HG03442 (cell line): ENCODE measurements around the gene PCNX2.
"Not testable (repeated sequence)": the region's sequence is repeated elsewhere in the genome, so short reads cannot be mapped to it uniquely, and the experiment has no call there.

Experiments
- ATAC-seq: cut with Tn5 transposase; IDR thresholded peaks from one replicate; pipeline ENCODE4 v1.9.1; 2021; ENCODE audit warnings: mild to moderate bottlenecking, moderate library complexity; ENCODE audit not compliant: unreplicated experiment

Gene PCNX2

DNA sequence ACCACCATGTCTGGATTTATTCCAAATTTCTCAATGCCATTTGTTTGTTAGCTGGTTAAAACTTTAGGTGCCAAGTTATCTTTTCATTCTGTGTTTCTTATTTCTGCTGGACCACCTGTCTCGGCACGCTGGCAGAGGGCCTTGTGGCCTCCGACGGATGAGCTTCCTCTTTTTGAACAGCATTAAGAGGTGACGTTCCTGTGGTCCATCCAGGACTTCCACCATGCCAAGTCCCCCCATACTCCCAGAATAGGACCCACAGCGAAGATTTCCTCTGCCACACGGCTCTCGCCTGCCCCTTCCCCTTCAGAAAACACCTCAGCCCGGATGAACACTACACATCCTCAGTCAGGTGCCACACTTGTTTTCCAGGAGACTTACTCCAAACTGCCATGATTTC, 271.3 kb downstream of the PCNX2 start:
- no peak for ATAC-seq

- no peak for ATAC-seq
Measured at GRCh38 chr1:233022246-233022645, 273.3 kb downstream of the PCNX2 start.

DNA sequence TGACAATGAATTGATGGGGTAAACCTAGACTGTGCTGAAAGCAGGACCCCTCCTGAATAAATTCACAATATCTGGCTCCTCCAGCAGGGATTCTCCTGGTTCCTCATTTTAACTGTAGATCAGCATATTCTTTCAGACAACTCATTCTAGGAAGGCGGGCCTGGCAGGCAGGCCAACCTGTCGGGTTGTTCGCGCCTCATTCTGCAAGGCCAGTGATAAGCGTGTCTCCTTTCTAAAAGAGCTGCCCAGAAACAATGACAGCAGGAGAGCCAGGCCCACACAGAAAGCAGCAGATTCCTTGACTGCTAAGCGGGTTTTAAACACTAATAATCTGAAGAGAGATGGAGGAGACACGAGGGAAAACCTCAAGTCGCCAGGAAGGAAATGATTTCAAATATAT, 275.1 kb downstream of the PCNX2 start:
- no peak for ATAC-seq

- no peak for ATAC-seq
Measured at GRCh38 chr1:233019778-233020325, 275.7 kb downstream of the PCNX2 start.

- ATAC-seq = no peak
Measured at GRCh38 chr1:233019083-233019482, 276.4 kb downstream of the PCNX2 start.

DNA sequence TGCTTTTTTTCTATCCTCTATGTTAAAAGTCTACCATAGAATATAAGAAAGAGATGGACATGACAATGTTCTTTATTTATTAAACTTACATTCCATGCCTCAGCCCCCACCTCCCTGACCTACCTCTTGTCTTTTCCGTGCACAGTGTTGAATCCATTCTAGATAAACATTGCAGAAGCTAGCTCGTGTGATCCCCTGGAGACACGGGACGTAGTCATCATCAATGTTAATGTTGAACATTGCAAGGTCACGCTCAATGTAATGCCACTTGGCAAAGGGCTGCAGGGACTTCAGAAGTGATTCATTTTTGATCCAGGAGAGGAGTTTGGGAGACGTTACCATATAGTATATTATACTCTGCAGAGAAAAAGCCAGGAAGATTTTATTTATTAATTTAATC, 278.7 kb downstream of the PCNX2 start:
- no peak for ATAC-seq

GRCh38 chr1:233015965-233016364, 279.6 kb downstream of the PCNX2 start:
- ATAC-seq = no peak

GRCh38 chr1:233012021-233012420, 283.5 kb downstream of the PCNX2 start:
- no peak for ATAC-seq

DNA sequence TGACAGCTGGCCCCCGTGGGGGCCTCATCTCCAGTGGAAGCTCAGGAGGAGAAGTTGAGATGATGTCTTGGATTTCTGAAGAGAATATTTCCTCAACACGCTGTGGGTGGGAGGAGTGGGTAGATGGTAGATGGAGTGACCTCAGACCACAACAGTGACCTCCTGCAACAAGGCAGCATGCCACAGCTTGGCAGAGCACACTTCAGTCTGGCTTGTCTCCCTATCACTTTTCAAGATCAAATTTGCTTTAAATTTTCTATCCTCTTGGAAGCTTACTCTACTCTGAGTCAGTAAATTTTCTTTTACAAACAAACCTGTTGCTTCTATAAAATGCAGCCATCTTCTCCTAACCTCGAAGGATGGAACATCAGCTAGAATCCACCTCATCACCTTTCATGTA, 285.4 kb downstream of the PCNX2 start:
- no peak for ATAC-seq

DNA sequence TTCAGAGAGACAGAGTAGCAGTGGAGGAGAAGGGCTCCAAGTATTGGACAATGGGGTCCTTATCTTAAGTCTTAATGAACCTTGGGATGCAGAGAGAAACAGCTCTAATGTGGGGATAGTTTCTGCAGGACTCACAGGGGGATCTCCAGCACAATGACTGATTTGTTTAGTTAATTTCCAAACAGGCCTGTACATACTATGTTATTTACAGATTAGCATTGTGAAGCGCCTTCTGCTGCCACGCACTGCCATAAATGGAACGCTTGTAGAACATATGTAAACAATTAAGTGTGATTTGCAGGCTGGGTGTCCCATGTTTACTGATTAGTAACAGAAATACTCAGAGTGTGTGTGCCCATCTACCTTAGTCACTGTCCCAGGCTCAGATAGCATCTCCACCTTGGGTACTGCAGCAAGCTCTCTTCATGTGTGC, 289.0 kb downstream of the PCNX2 start:
- no peak for ATAC-seq

DNA sequence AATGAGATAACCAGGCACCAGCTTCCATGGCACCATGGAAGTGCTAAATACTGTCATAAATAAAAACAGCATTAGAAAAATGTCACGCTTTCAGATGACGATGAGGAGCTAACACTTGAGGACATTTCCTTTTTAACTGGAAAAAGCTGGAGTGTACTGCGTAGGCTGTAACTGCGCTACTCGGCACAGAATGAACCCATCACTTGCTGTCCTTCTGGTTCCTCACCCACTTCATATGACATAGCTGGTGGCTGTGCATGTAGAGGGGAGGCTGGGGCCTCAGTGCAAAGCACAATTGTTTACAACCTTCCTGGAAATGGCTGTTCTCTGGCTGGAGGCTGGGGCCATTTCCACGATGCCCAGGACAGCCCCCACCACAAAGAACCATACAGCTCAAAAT, 289.4 kb downstream of the PCNX2 start:
- ATAC-seq = no peak

GRCh38 chr1:233005703-233006102, 289.8 kb downstream of the PCNX2 start:
- ATAC-seq = no peak

- ATAC-seq = no peak
Measured at GRCh38 chr1:233005156-233005555, 290.4 kb downstream of the PCNX2 start.

DNA sequence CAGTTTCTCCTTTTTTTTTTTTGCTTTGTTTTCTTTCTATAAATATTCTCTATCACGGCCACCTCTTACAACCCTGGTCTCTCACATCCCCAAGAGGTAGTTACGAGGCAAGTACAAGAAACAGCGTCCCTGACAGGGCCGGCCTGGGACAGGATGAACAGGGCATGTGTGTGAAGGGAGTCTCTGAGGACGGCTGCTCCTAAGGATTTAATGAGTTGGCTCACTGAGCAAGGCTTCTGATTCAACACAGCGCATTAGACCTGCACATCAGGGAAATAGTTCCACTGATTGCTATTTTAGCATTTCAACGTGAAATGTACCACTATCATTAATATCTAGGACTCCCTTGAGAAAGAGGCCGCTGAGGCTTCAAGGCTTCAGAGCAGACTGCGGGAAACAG, 291.1 kb downstream of the PCNX2 start:
- no peak for ATAC-seq

- ATAC-seq = not testable (repeated sequence)
Measured at GRCh38 chr1:233003638-233004037, 291.9 kb downstream of the PCNX2 start.

DNA sequence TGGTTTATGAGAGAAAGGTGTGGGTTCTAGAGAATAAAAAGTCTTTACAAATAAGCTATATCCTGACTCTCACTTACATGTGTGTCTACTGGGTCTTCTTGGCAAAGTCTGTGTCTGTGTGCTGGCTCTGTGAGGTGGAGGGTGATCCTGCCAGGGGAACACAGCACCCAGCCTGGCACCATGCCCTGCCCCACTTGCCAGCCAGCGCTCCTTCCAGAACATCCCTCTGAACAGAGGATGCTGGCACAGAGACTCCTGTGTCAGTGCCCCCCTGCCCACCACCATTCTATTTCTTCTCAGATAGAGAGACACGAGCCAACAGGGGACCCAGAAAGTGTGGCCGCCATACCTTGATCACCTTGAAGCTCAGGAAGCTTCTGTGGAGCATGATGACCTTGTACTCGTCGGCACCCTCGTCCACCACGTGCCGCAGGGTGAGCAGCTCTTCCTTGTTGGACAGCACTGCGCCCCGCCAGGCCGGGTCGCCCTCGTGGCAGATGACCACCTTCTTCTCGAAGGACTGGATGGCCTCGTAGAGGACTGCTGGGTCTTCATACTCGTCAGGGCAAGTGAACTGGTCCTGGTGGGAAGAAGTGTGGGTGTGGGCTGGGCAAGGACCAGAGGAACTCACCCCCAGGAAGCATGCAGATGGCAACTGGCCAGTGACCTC, 295.4 kb downstream of the PCNX2 start:
- no peak for ATAC-seq

DNA sequence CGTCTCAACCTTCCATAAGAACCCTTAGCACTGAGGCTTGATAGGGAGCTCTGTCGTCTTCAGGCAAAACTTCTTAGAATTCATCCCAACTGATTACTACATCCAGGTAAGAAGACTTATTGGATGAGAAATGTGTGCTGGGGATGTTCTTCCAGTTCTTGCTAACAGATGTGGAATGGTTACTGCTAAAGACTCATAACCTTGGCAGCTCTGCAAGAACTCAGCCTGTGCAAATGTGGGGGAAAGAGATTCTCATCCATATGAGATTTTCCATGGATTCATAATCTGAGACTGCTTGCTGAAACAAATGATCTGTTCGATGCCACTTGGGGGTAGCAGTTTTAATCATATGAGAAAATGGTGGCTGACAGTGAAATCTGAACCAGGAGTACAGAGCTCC, 296.9 kb downstream of the PCNX2 start:
- ATAC-seq = no peak

DNA sequence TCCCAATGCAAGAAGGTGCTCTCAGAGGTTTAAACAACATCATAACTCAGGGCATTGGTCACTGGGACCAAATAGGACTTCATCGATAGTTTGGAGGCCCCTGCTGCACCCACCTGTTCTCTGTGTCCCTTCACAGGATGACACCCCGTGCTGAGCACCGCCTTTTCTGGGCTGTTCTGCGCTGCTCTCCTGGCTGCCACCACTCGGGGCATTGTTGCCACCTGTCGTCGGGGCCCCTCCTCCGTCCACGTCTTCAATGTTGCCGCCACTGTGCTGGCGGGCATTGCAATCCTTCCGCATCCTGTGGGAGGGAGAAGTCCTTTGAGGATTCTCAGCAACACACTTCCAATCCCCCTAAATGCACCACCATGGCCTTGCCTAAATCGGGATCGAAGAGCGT, 297.4 kb downstream of the PCNX2 start:
- no peak for ATAC-seq

- no peak for ATAC-seq
Measured at GRCh38 chr1:232996143-232996542, 299.4 kb downstream of the PCNX2 start.

DNA sequence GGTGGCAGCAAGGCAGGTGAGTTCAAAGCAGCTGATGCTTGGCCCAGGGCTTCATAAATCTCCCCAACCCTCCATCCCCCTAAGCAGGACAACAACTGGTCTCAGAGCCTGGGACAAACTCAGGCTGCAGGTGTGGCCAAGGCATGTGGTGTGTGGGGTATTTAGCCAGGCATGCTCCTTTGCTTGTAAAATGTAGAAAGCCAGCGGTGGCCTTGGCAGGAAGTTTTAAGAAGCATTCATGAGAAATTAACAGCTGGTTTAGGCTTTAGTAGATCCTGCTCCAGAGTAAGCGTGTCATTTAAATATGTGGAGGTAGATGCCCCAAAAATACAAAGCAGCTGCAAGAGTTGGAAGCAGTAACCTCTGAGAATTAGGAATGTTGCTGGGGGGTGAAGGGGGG, 300.3 kb downstream of the PCNX2 start:
- no peak for ATAC-seq

- ATAC-seq = no peak
Measured at GRCh38 chr1:232993555-232993954, 302.0 kb downstream of the PCNX2 start.

DNA sequence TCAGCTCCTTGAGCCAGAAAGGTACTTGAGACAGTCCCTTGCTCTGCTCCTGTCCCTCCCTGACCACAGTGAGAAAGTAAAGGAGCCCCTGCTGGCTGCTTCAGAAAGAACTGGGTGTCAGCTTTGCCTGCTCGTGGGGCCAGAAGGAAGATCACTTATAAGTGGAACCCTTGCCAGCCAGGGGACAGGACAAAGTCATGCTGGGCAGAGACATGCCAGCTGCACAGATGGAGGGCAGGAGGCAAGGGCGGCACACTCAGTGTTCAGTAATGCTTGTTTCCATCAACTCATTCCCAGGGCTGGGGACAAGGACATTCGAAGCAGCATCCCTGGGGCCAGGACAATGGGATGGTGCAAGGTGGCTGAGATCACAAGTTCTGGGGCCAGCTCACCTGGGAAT, 303.3 kb downstream of the PCNX2 start:
- no peak for ATAC-seq

DNA sequence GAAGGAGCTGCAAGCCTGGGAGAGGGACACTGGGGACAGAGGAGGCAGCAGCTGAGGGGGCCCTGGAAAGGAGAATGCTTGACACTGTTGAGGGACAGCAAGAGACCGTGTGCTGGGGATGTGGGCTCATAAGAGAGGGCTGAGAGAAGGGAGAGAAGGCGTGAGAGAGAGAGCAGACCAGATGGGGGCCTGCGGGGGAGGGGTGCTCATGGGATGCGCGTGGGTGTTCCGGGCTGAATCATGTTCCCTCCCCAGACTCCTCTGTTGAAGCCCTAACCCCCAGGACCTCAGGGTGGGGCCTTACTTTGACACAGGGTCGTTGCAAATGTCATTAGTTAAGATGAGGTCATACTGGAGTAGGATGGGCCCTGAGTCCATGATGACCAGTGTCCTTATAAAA, 304.3 kb downstream of the PCNX2 start:
- ATAC-seq = no peak
